Keratinocyte (primary cell): ENCODE data around the gene MPLKIP.

Experiments
- CTCF ChIP-seq, 3 experiments: IDR thresholded peaks in 1 of 3; conservative IDR thresholded peaks in 1 of 3; optimal IDR thresholded peaks in 1 of 3; 2 replicates in 2 of 3; 3 replicates in 1 of 3; pipeline versions ENCODE3 to v1.5.1; 2011; ENCODE audit warnings: low read length in 3 of 3, mild to moderate bottlenecking in 3 of 3, moderate library complexity in 2 of 3, control low read depth in 1 of 3, inconsistent platforms in 1 of 3; ENCODE audit not compliant: insufficient read depth in 2 of 3; ENCODE audit errors: extremely low read depth in 1 of 3
- EZH2 ChIP-seq: IDR thresholded peaks from one replicate; pipeline ENCODE4 v1.6.1; 2012; ENCODE audit warnings: inconsistent platforms, mild to moderate bottlenecking, low read length, moderate library complexity

GRCh38 chr7:40099837-40100236 lies 34.6 kb downstream of the MPLKIP start:
- no peak for TF ChIP-seq CTCF (optimal IDR thresholded peaks at IDR 0.05 in 1 of 3, IDR thresholded peaks at IDR 0.05 in 1 of 3, conservative IDR thresholded peaks at IDR 0.05 in 1 of 3; ENCODE audit: extremely low read depth in 1 of 3, insufficient read depth in 2 of 3, low read length in 3 of 3)
- no peak for TF ChIP-seq EZH2
